ENCODE measurements around the gene MARVELD3.
"Not testable (repeated sequence)": the region's sequence is repeated elsewhere in the genome, so short reads cannot be mapped to it uniquely, and the experiment has no call there.

The MARVELD3 gene

GRCh38 chr16:71591917-71592316 lies 34.1 kb upstream of the MARVELD3 start:
- in situ Hi-C loops (cut with MboI; ENCODE audit: low sequenced_read_pairs, unreplicated experiment) = no loop called here
- no peak for DNase-seq (ENCODE audit: low spot score)
- TF ChIP-seq CTCF (IDR thresholded peaks at IDR 0.05; ENCODE audit: borderline replicate concordance, control extremely low read depth, extremely low read depth, insufficient read depth, missing control alignments) = no peak

GRCh38 chr16:71593048-71593999 lies 32.7 kb upstream of the MARVELD3 start:
- no peak for TF ChIP-seq CTCF (IDR thresholded peaks at IDR 0.05; ENCODE audit: borderline replicate concordance, control extremely low read depth, extremely low read depth, insufficient read depth, missing control alignments)
- DNase-seq (ENCODE audit: low spot score) = no peak
- in situ Hi-C loops (cut with MboI; ENCODE audit: low sequenced_read_pairs, unreplicated experiment) = no loop called here

GRCh38 chr16:71594000-71594646 lies 31.9 kb upstream of the MARVELD3 start:
- in situ Hi-C loops (cut with MboI; ENCODE audit: low sequenced_read_pairs, unreplicated experiment) = no loop called here
- no peak for TF ChIP-seq CTCF (IDR thresholded peaks at IDR 0.05; ENCODE audit: borderline replicate concordance, control extremely low read depth, extremely low read depth, insufficient read depth, missing control alignments)
- no peak for DNase-seq (ENCODE audit: low spot score)

- DNase-seq (ENCODE audit: low spot score); in situ Hi-C loops (cut with MboI; ENCODE audit: low sequenced_read_pairs, unreplicated experiment): not testable (repeated sequence)
These were observed 30.6 kb upstream of the MARVELD3 start for GRCh38 chr16:71595340-71595826.

- DNase-seq (ENCODE audit: low spot score); in situ Hi-C loops (cut with MboI; ENCODE audit: low sequenced_read_pairs, unreplicated experiment): not testable (repeated sequence)
These were observed 27.6 kb upstream of the MARVELD3 start for GRCh38 chr16:71598426-71598825.

GRCh38 chr16:71600822-71601221 lies 25.2 kb upstream of the MARVELD3 start:
- no peak for TF ChIP-seq CTCF (IDR thresholded peaks at IDR 0.05; ENCODE audit: borderline replicate concordance, control extremely low read depth, extremely low read depth, insufficient read depth, missing control alignments)
- DNase-seq (ENCODE audit: low spot score) = no peak
- in situ Hi-C loops (cut with MboI; ENCODE audit: low sequenced_read_pairs, unreplicated experiment) = no loop called here

GRCh38 chr16:71609066-71609465 lies 16.9 kb upstream of the MARVELD3 start:
- no peak for DNase-seq (ENCODE audit: low spot score)
- in situ Hi-C loops (cut with MboI; ENCODE audit: low sequenced_read_pairs, unreplicated experiment) = no loop called here
- TF ChIP-seq CTCF (IDR thresholded peaks at IDR 0.05; ENCODE audit: borderline replicate concordance, control extremely low read depth, extremely low read depth, insufficient read depth, missing control alignments) = no peak

All from GM13976 (cell line).